NCI-H2196 (cell line): ENCODE results near the gene MBLAC1.

Experiments
- DNase-seq: peaks from one replicate; lab custom pipeline; 2025; ENCODE audit not compliant: unreplicated experiment; lab: John Stamatoyannopoulos, UW

The MBLAC1 gene

DNA sequence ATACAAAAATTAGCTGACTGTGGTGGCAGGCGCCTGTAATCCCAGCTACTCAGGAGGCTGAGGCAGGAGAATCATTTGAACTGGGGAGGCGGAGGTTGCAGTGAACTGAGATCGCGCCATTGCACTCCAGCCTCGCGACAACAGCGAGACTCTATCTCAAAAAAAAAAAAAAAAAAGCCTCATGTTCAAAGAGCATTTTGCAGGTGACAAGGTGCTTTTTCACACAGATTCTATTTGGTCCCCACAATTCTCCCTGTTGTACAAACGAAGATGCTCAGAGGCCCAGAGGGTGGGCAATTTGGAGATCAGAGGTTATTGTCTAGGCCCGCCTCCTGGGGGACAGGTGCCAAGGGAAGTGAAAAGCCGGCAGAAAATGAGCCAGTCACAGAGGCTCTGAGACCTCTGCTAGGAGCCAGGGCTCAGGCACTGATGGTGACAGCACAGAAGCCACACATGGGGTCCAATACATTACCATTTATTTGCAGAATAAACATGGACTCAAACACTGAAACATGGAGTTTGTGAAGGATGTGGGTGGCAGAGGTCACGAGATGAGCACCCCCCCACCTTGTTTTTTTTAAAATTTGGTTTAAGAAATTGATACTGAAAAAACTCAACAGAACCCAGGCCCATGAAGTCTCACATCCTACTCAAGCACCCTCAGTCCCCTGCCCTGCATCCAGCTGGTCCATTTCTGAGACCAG is 42.5 kb downstream of the MBLAC1 start:
- peak; percentile 8 for DNase-seq

DNA sequence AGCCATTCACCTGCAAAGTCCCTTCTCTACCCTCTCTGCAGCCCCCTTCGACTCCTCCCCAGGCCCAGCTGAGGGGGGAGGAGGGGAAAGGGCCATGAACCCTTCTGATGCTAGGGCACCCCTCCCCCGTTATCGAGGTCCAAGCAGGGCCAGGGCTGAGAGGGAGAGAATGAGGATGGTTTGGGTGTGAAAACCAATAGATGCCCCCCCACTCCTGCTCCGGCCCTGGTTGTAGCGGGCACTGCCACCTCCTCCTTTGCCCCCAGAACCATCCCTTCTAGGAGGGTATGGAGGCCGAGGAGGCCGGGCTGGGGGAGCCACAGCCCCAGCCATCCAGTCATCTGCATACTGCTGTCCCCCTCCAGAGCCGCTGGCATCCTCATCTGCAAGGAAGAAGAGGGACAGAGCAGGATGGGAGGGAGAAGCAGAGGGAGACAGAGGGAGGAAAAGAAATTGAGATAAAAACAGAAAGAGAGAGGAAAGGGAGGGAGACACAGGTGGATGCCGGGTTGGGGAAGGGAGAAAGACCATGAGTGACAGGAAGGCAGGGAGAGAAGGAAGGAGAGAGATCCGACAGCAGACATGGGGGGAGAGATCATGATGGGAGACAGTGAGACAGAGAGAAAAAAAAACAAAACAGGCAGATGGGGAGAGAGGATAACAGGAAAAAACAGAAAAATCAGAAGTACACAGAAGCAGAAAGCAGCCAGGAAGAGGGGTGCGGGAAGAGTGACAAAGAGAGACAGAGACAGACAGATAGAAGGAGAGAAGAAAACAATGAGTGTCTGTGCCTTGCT is 43.5 kb downstream of the MBLAC1 start:
- DNase-seq = no peak

DNA sequence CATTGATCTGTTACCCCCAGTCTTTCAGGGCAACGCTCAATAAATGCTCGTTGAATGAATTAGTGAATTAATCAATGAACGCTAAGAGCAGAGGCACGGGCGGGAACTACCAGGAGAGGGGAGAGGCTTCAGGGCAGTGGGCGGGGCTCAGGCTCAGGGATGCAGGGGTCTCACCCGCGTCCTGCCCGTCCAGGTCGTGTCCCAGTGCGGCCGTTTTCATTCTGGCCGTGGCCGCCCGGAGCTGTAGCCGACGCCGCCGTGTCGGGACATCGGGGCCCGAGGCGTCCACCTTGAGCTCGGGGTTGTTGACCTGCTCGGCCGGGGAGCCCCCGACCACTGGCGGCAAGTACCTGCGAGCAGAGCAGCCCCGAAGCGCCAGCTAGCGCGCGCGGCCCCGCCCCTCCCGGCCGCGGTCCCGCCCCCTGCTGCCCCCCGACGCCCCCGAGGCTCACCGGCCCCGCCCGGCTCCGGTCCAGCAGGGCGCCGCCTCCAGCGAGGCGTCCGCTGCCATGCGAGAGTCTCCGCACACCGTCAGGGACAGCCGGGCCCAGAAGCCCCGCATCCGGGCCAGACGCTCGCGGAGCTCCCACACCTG is 44.4 kb downstream of the MBLAC1 start:
- no peak for DNase-seq

DNA sequence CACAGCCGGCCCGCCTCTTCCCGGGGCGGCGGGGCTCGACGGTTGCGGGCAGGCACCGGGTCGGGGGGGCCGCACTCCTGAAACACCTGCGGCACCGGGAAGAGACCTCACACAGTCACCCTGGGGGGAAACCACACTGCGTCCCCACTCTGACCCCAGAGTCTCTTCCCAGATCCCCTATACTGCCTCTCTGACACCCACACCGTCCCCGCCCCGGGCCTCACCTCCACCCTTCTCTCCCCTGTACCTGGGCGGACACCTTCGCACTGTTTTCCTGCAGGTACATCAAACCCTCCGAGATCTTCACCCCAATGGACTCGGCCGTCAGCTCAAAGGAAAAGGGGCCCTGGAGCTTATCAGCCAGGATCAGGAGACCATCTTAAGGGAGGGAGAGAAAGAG is 45.1 kb downstream of the MBLAC1 start:
- no peak for DNase-seq

DNA sequence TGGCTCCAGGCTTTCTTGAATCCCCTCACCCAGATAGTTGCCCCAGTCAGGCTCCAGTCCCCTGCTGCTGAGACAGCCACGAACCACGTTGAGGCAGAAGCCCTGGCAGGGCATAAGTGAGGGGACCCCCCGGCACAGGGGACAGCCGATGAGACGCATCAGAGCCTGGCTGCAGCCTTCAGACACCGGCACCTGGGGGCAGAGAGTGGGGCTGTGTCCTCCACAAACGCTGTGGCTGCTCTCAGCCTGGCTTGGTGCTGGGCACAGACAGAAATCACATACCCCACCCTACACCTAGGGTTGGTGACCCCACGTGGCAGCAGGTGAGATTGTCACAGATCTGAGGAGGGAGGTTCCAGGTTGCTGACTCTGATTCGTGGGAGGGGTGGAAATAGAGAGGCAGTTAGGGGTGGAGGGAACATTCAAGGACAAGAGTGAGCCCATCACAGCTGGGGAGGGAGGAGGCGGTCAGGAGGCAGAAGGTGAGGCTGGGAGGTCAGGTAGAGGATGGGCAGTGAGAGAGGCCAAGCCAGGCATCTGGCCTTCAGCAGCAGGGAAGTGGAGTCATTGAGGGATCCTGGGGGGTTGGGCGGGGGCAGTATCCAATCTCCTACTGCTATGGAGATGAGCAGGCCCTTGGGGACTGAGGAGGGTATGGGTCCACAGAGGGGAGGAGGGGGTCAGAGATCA is 47.2 kb downstream of the MBLAC1 start:
- no peak for DNase-seq

DNA sequence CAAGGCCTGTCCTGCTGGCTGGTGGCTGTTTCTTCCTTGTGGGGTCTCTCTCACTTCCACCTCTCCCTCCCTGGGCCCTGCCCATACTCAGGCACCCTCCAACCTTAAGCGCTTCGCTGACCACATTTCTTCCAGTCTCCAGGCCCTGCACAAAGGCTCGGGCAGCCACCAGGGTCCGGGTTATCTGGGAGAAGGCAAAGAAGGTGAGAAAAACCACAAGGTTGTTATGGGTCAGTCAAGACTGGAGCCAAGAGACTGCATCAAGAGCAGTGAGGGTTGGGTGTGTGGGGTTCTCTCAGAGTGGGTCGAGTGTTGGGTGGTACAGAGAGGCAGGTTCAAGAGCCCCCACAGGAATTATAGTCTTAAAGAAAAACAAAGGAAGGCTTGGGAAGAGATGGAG is 47.8 kb downstream of the MBLAC1 start:
- no peak for DNase-seq

DNA sequence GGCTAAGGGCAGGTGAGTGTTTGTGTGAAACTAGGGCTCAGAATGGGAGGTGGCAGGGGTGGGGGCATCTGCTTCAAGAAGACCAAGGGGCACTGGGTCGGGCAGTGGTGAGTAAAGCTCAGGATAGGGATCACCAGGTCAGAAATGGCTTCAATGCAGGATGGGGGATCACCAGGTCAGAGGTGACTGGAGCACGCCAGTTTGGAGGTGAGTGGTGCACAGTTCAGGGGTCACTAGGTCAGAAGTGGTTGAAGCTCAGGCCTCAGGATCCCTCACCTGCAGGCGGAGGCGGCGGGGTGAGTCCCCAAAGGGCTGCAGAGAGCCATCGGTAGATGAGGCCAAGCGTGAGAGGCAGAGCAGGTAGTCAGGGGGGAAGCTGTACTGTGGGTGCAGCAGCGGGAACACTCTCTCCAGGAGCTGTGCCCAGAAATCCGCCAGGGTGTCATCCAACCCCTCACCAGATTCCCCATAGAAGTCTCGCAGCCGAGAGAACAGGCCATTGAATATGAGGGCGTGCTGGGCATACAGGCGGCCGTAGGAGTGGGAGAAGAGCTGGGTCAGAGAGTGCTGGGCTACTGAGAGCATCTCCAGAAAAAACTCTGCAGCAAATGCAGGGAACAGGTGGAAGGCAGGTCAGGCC is 48.6 kb downstream of the MBLAC1 start:
- DNase-seq = no peak

DNA sequence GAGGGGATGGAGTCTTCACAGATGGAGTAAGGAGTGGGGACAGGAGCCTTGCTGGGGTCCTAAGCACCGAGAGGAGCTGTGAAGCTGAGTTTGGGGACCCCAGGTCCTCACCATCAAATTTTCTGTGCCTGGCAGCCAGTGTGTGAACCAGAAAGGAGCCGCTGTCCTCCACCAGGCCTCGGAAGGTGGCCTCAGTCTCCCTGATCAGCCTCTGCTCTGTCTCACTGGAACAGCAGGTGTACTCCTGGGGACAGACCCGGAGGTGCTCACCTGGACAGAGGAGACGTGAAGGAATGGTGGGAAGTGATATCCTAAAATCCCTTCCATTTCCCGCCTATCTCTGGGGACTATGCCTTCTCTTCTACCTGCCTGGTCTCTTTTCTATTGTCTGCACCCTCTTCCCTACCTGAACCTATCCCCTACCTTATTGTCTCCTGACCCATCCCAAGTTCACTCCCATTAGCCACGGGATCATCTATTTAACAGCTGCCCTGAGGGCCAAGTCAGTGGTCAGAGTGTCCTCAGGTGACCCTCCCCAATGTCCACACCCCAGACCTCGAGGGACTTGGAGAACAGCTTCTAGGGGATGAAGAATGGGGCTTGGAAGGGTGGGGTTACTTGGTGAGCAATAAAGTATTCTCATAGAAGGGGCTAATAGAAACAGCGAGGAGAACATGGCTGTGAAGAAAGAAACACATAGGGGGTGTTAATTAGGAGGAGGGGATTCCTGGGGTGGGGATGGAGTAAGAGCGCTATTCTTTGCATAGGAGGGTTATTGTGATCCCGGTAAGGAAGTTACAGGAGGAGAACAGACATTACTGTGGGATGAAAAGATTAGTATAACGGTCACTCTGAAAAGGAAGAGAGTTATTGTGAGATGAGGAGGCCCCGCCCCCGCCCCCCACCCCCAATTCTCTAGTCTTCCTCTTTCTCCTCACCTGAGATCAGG is 49.6 kb downstream of the MBLAC1 start:
- DNase-seq = no peak

DNA sequence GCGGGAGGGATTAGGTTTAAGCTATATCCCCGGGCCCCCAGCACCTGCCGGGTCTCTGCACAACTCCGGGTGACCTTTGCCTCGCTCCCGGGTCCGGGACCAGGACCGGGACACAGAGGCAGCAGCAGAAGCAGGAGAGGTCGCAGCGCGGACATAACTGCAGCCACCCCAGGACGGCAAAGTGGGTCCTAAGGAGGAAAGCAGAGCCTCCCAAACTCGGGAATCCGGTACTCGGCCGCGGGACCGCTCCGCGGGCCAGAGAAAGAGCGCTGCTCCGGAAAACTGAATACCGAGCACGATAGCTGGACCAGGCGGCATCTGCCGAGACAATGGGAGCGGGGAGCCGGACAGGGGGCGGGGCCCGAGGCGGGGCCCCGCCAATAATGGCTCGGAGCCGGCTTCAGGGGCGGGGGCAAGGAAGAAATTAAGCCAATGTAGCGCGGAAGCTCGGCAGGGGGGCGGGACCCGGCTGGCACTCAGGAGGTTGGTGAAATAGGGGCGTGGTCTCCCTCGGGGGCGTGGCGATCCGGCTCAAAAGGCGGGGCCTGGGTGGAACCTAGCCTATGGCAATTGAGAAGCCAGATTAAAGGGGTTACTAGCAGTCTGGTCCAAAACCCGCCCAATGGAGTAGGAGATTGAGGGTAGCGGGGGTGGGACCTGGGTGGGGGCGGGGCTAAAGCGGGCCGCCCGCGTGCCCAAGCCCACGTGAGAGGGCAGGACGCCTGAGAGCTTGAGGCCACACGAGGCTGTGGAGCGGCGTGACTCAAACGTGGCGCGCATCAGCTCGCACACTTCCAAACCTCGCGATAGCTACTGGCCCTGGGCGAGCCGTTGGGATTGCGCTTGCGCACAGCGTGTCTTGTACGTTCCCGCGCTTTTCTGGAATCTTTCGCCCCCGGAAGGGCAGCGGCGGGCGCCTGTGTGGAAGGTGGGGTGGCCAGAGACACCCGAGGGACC is 50.6 kb downstream of the MBLAC1 start, which contains the start of the genes GPC2 and STAG3:
TSS of gene GPC2 (minus strand) at position 337 of the 957 bp plus-strand sequence. CDS start at position 155, 182 bp downstream.
TSS of gene STAG3 (plus strand) at position 874 of the 957 bp plus-strand sequence. CDS start 2,639 bp downstream, outside the sequence.
- DNase-seq = peak; percentile 100
